CD4-positive, CD25-positive, alpha-beta regulatory T cell (primary cell): ENCODE results near the gene TCTA. TPM values are rescaled to one million over a fixed set of nuclear protein-coding genes. Genes with fewer than 3 reads are reported as not detected.
"Not testable (repeated sequence)": the region's sequence is repeated elsewhere in the genome, so short reads cannot be mapped to it uniquely, and the experiment has no call there.

ENCODE experiments used
- ATAC-seq, 2 donors: fragments of 150-1000 bp; cut with Tn5 transposase; one replicate each; pipeline ENCODE4 v1.10.0; 2021; ENCODE audit warnings: low read depth in 2 of 2, moderate number of reproducible peaks in 2 of 2, moderate library complexity in 1 of 2
- DNase-seq, 3 donors: peaks; one replicate each; pipeline versions ENCODE4 v3.0.0 to v3.0.0-alpha.2; 2012 to 2022; ENCODE audit warnings: mixed read lengths in 1 of 3
- H3K27ac ChIP-seq: one replicate; pipeline ENCODE4 v1.7.0; 2013; ENCODE audit warnings: mild to moderate bottlenecking, low read length; ENCODE audit not compliant: insufficient read depth, poor library complexity, severe bottlenecking
- H3K27me3 ChIP-seq: one replicate; pipeline ENCODE4 v1.7.0; 2013; ENCODE audit warnings: low read length; ENCODE audit not compliant: control insufficient read depth, insufficient read depth
- H3K36me3 ChIP-seq: one replicate; pipeline ENCODE4 v1.7.0; 2013; ENCODE audit warnings: mild to moderate bottlenecking, low read length, moderate library complexity; ENCODE audit not compliant: control insufficient read depth, insufficient read depth
- H3K4me1 ChIP-seq: 2 replicates; pipeline ENCODE4 v1.7.0; 2013; ENCODE audit warnings: mild to moderate bottlenecking, low read length; ENCODE audit not compliant: insufficient read depth, control insufficient read depth, poor library complexity, severe bottlenecking
- H3K4me3 ChIP-seq: one replicate; pipeline ENCODE4 v1.7.0; 2013; ENCODE audit warnings: low read depth, mild to moderate bottlenecking, low read length, moderate library complexity
- H3K9me3 ChIP-seq, 2 experiments: 1 replicate in 1 of 2; 2 replicates in 1 of 2; pipeline ENCODE4 v1.7.0; 2013; ENCODE audit warnings: low read length in 2 of 2, mild to moderate bottlenecking in 1 of 2, moderate library complexity in 1 of 2; ENCODE audit not compliant: control insufficient read depth in 2 of 2
- H3K27ac Mint-ChIP-seq, 3 donors: one replicate each; pipeline ENCODE4 v1.8.0; 2020 to 2022; ENCODE audit warnings: mild to moderate bottlenecking in 3 of 3, mixed read lengths in 3 of 3, moderate library complexity in 2 of 3
- H3K27me3 Mint-ChIP-seq: one replicate; pipeline ENCODE4 v1.8.0; 2022; ENCODE audit warnings: mild to moderate bottlenecking, mixed read lengths
- H3K36me3 Mint-ChIP-seq: one replicate; pipeline ENCODE4 v1.8.0; 2020; ENCODE audit warnings: mixed read lengths
- H3K4me1 Mint-ChIP-seq, 4 donors: one replicate each; pipeline ENCODE4 v1.8.0; 2020 to 2022; ENCODE audit warnings: mixed read lengths in 4 of 4, mild to moderate bottlenecking in 1 of 4
- H3K4me3 Mint-ChIP-seq, 4 donors: one replicate each; pipeline ENCODE4 v1.8.0; 2020 to 2022; ENCODE audit warnings: mild to moderate bottlenecking in 4 of 4, mixed read lengths in 4 of 4, moderate library complexity in 3 of 4
- H3K9me3 Mint-ChIP-seq, 7 donors: one replicate each; pipeline ENCODE4 v1.8.0; 2020 to 2022; ENCODE audit warnings: mixed read lengths in 7 of 7, mild to moderate bottlenecking in 3 of 7, moderate library complexity in 2 of 7
- polyA plus RNA-seq, 4 donors: library from polyadenylated mRNA; unstranded; fragments of 300-500 nt; fragmentation: Illumina TruSeq; gene quantifications; one replicate each; pipeline ENCODE4 v1.2.3, GENCODE V29; 2021
- total RNA-seq: library from RNA; stranded (reverse); gene quantifications from one replicate; pipeline ENCODE4 v1.2.3, GENCODE V29; 2022

TCTA gene
- total and polyA plus RNA-seq, 5 donors from 2014 or later, result 27.6 to 39.7 (median 33.6) TPM

- no peak for ATAC-seq
- Histone ChIP-seq H3K9me3 (no peaks in the 10 kb centered on the region), H3K27ac (no peak overlapping the region), H3K27me3 (no peaks in the 10 kb centered on the region), H3K36me3 (peaks cover 4% of the 10 kb centered on the region), H3K4me3 (peak overlapping the region; percentile 26), H3K4me1 (peaks cover 38% of the 10 kb centered on the region)
- H3K27me3 Mint-ChIP-seq, result no peaks in the 10 kb centered on the region
- no peaks in the 10 kb centered on the region for H3K9me3 Mint-ChIP-seq
- DNase-seq, result no peak
- H3K27ac Mint-ChIP-seq, result peak overlapping the region in 1 of 3 donors; percentile 4
- H3K4me1 Mint-ChIP-seq, result peaks cover 15 to 85% (median 41%) of the 10 kb centered on the region in 4 donors
- peak overlapping the region in 2 of 4 donors; percentile 11 to 15 for H3K4me3 Mint-ChIP-seq
- peaks cover 7% of the 10 kb centered on the region for H3K36me3 Mint-ChIP-seq
Observed at GRCh38 chr3:49385617-49386016, 26.6 kb upstream of the TCTA start.

- no peak overlapping the region for H3K27ac ChIP-seq
- no peaks in the 10 kb centered on the region for H3K27me3 Mint-ChIP-seq
- H3K4me3 Mint-ChIP-seq, result peak overlapping the region in 3 of 4 donors; percentile 0 to 35 (median 21)
Observed at GRCh38 chr3:49386056-49386756, 26.0 kb upstream of the TCTA start.

GRCh38 chr3:49387721-49388120 lies 24.5 kb upstream of the TCTA start:
- Mint-ChIP-seq H3K27me3 (no peaks in the 10 kb centered on the region), H3K4me1 (peaks cover 15 to 79% (median 44%) of the 10 kb centered on the region in 4 donors)

More at GRCh38 chr3:49386056-49386756, 26.0 kb upstream of the TCTA start:
- Mint-ChIP-seq H3K4me1 (peaks cover 15 to 83% (median 42%) of the 10 kb centered on the region in 4 donors), H3K36me3 (peaks cover 7% of the 10 kb centered on the region), H3K27ac (peak overlapping the region in 2 of 3 donors; percentile 4 to 9), H3K9me3 (no peaks in the 10 kb centered on the region)
- ATAC-seq (no peak), DNase-seq (no peak)
- no peaks in the 10 kb centered on the region for H3K27me3 ChIP-seq
- H3K4me3 ChIP-seq, result peak overlapping the region; percentile 26
- H3K36me3 ChIP-seq, result peaks cover 4% of the 10 kb centered on the region
- H3K9me3 ChIP-seq, result no peaks in the 10 kb centered on the region
- H3K4me1 ChIP-seq, result peaks cover 38% of the 10 kb centered on the region

GRCh38 chr3:49388289-49388820 lies 23.9 kb upstream of the TCTA start:
- Mint-ChIP-seq H3K27ac (peak overlapping the region in 2 of 3 donors; percentile 5 to 39), H3K9me3 (no peaks in the 10 kb centered on the region), H3K27me3 (no peaks in the 10 kb centered on the region), H3K36me3 (peaks cover 10% of the 10 kb centered on the region), H3K4me1 (peaks cover 15 to 79% (median 46%) of the 10 kb centered on the region in 4 donors), H3K4me3 (peak overlapping the region in 2 of 4 donors; percentile 3 to 30)
- DNase-seq, result no peak
- Histone ChIP-seq H3K9me3 (no peaks in the 10 kb centered on the region), H3K4me3 (no peak overlapping the region), H3K4me1 (peaks cover 38% of the 10 kb centered on the region), H3K27ac (no peak overlapping the region), H3K27me3 (no peaks in the 10 kb centered on the region), H3K36me3 (peaks cover 8% of the 10 kb centered on the region)
- ATAC-seq, result no peak

More at GRCh38 chr3:49387721-49388120, 24.5 kb upstream of the TCTA start:
- H3K27me3 ChIP-seq, result no peaks in the 10 kb centered on the region
- H3K4me3 Mint-ChIP-seq, result peak overlapping the region in 2 of 4 donors; percentile 30 to 51
- H3K9me3 Mint-ChIP-seq, result no peaks in the 10 kb centered on the region
- H3K36me3 Mint-ChIP-seq, result peaks cover 7% of the 10 kb centered on the region
- H3K27ac ChIP-seq, result no peak overlapping the region
- H3K9me3 ChIP-seq, result no peaks in the 10 kb centered on the region
- H3K36me3 ChIP-seq, result peaks cover 8% of the 10 kb centered on the region
- peaks cover 38% of the 10 kb centered on the region for H3K4me1 ChIP-seq
- peak overlapping the region in 1 of 3 donors; percentile 39 for H3K27ac Mint-ChIP-seq
- H3K4me3 ChIP-seq, result no peak overlapping the region
- no peak for DNase-seq
- ATAC-seq, result no peak

GRCh38 chr3:49389297-49389696 lies 22.9 kb upstream of the TCTA start:
- no peak overlapping the region for H3K27ac Mint-ChIP-seq
- Histone ChIP-seq H3K36me3 (peaks cover 8% of the 10 kb centered on the region), H3K4me3 (no peak overlapping the region), H3K9me3 (no peaks in the 10 kb centered on the region), H3K27me3 (no peaks in the 10 kb centered on the region), H3K27ac (no peak overlapping the region), H3K4me1 (peaks cover 38% of the 10 kb centered on the region)
- ATAC-seq (no peak), DNase-seq (no peak)
- no peaks in the 10 kb centered on the region for H3K27me3 Mint-ChIP-seq
- H3K4me3 Mint-ChIP-seq, result peak overlapping the region in 1 of 4 donors; percentile 50
- peaks cover 15 to 79% (median 39%) of the 10 kb centered on the region in 4 donors for H3K4me1 Mint-ChIP-seq
- peaks cover 11% of the 10 kb centered on the region for H3K36me3 Mint-ChIP-seq
- H3K9me3 Mint-ChIP-seq, result no peaks in the 10 kb centered on the region

GRCh38 chr3:49391310-49391709 lies 20.9 kb upstream of the TCTA start:
- Mint-ChIP-seq H3K4me1 (peaks cover 14 to 80% (median 41%) of the 10 kb centered on the region in 4 donors), H3K36me3 (peaks cover 21% of the 10 kb centered on the region)
- not testable (repeated sequence) for H3K9me3 Mint-ChIP-seq, DNase-seq, H3K4me3 ChIP-seq, H3K27ac Mint-ChIP-seq, H3K4me3 Mint-ChIP-seq, H3K27ac ChIP-seq, H3K27me3 Mint-ChIP-seq, H3K27me3 ChIP-seq, ATAC-seq, H3K9me3 ChIP-seq
- H3K4me1 ChIP-seq, result peaks cover 22% of the 10 kb centered on the region
- H3K36me3 ChIP-seq, result peaks cover 17% of the 10 kb centered on the region

- Mint-ChIP-seq H3K27ac (peak overlapping the region in 1 of 3 donors; percentile 10), H3K36me3 (peaks cover 14% of the 10 kb centered on the region), H3K4me3 (peak overlapping the region; percentile 14 to 45 (median 22)), H3K9me3 (peaks cover 0 to 3% (median 0%) of the 10 kb centered on the region in 7 donors), H3K4me1 (peaks cover 25 to 87% (median 58%) of the 10 kb centered on the region in 4 donors), H3K27me3 (no peaks in the 10 kb centered on the region)
- Histone ChIP-seq H3K36me3 (peaks cover 31% of the 10 kb centered on the region), H3K4me1 (peaks cover 32% of the 10 kb centered on the region), H3K4me3 (peak overlapping the region; percentile 11), H3K27ac (no peak overlapping the region), H3K9me3 (no peaks in the 10 kb centered on the region), H3K27me3 (no peaks in the 10 kb centered on the region)
- ATAC-seq (no peak), DNase-seq (peak in 1 of 3 donors; percentile 37)
Observed at GRCh38 chr3:49397470-49397869, 14.8 kb upstream of the TCTA start.
